ENCODE data around the gene CERS6. TPM values are rescaled to one million over a fixed set of nuclear protein-coding genes. Genes with fewer than 3 reads are reported as not detected.

Gene CERS6
- total and polyA plus RNA-seq, 2 experiments from 2014 or later: 8.3 to 16.0 TPM

GRCh38 chr2:168666339-168666738 is 210.3 kb downstream of the CERS6 start:
- no peak overlapping the region for H3K9ac ChIP-seq
- H3K9me3 ChIP-seq (ENCODE audit: low read depth): no peaks in the 10 kb centered on the region
- H2AFZ ChIP-seq: no peak overlapping the region
- H3K4me2 ChIP-seq (ENCODE audit: unreplicated experiment): no peak overlapping the region
- in situ Hi-C loops (cut with MboI): no loop called here
- H3K27ac ChIP-seq: no peak overlapping the region
- H3K79me2 ChIP-seq (ENCODE audit: insufficient read depth): no peaks in the 10 kb centered on the region
- no peaks in the 10 kb centered on the region for H3K27me3 ChIP-seq (replicated peaks; ENCODE audit: insufficient read depth)
- no peak overlapping the region for H3K4me3 ChIP-seq
- TF ChIP-seq EZH2phosphoT487 (IDR thresholded peaks at IDR 0.05; ENCODE audit: insufficient read depth, low read depth): no peak
- TF ChIP-seq EZH2 (IDR thresholded peaks at IDR 0.05; ENCODE audit: insufficient read depth, poor library complexity, severe bottlenecking): no peak
- H3F3A ChIP-seq (ENCODE audit: insufficient read depth): no peaks in the 10 kb centered on the region
- peaks cover 6% of the 10 kb centered on the region; the same call in 1 of the 2 replicates for H3K4me1 ChIP-seq (ENCODE audit: insufficient read depth)
- DNase-seq: peak; percentile 49
- H3K9me2 ChIP-seq (ENCODE audit: insufficient read depth): no peaks in the 10 kb centered on the region
- no peaks in the 10 kb centered on the region for H4K20me1 ChIP-seq (ENCODE audit: insufficient read depth)
- H3K36me3 ChIP-seq (ENCODE audit: low read depth): no peaks in the 10 kb centered on the region
- WGBS, 2 experiments (ENCODE audit: low coverage in 1 of 2, low lambda C conversion rate in 2 of 2, missing lambda C conversion rate in 2 of 2): 54 to 58% methylated on average over 1 of the region's 1 CpG

- in situ Hi-C loops (cut with MboI): no loop called here
- TF ChIP-seq EZH2phosphoT487 (IDR thresholded peaks at IDR 0.05; ENCODE audit: insufficient read depth, low read depth) (no peak), EZH2 (IDR thresholded peaks at IDR 0.05; ENCODE audit: insufficient read depth, poor library complexity, severe bottlenecking) (no peak)
- H2AFZ ChIP-seq: no peak overlapping the region
- no peaks in the 10 kb centered on the region for H3K27me3 ChIP-seq (replicated peaks; ENCODE audit: insufficient read depth)
- no peaks in the 10 kb centered on the region for H3K9me3 ChIP-seq (ENCODE audit: low read depth)
- H3K36me3 ChIP-seq (ENCODE audit: low read depth): no peaks in the 10 kb centered on the region
- WGBS, 2 experiments (ENCODE audit: low coverage in 1 of 2, low lambda C conversion rate in 2 of 2, missing lambda C conversion rate in 2 of 2): 97 to 98% methylated on average over 3 of the region's 3 CpGs
- H3K79me2 ChIP-seq (ENCODE audit: insufficient read depth): no peaks in the 10 kb centered on the region
- no peak overlapping the region for H3K4me2 ChIP-seq (ENCODE audit: unreplicated experiment)
- H3F3A ChIP-seq (ENCODE audit: insufficient read depth): no peaks in the 10 kb centered on the region
- no peak for DNase-seq
- no peaks in the 10 kb centered on the region for H4K20me1 ChIP-seq (ENCODE audit: insufficient read depth)
- peaks cover 8% of the 10 kb centered on the region; the same call in 1 of the 2 replicates for H3K4me1 ChIP-seq (ENCODE audit: insufficient read depth)
- H3K27ac ChIP-seq: no peak overlapping the region
- no peak overlapping the region for H3K4me3 ChIP-seq
- no peak overlapping the region for H3K9ac ChIP-seq
- no peaks in the 10 kb centered on the region for H3K9me2 ChIP-seq (ENCODE audit: insufficient read depth)
These were observed 211.1 kb downstream of the CERS6 start for GRCh38 chr2:168667156-168667555.

- in situ Hi-C loops (cut with MboI): no loop called here
- Histone ChIP-seq H4K20me1 (ENCODE audit: insufficient read depth) (no peaks in the 10 kb centered on the region), H3K79me2 (ENCODE audit: insufficient read depth) (no peaks in the 10 kb centered on the region), H3K27me3 (replicated peaks; ENCODE audit: insufficient read depth) (no peaks in the 10 kb centered on the region), H3K4me2 (ENCODE audit: unreplicated experiment) (no peak overlapping the region), H2AFZ (no peak overlapping the region), H3K9me3 (ENCODE audit: low read depth) (no peaks in the 10 kb centered on the region), H3K36me3 (ENCODE audit: low read depth) (no peaks in the 10 kb centered on the region), H3K9ac (no peak overlapping the region), H3K9me2 (ENCODE audit: insufficient read depth) (no peaks in the 10 kb centered on the region), H3K4me3 (no peak overlapping the region), H3K4me1 (ENCODE audit: insufficient read depth) (peaks cover 9% of the 10 kb centered on the region; the same call in 1 of the 2 replicates), H3K27ac (no peak overlapping the region), H3F3A (ENCODE audit: insufficient read depth) (no peaks in the 10 kb centered on the region)
- TF ChIP-seq EZH2phosphoT487 (IDR thresholded peaks at IDR 0.05; ENCODE audit: insufficient read depth, low read depth) (no peak), EZH2 (IDR thresholded peaks at IDR 0.05; ENCODE audit: insufficient read depth, poor library complexity, severe bottlenecking) (no peak)
- peak; percentile 32 for DNase-seq
These were observed 213.1 kb downstream of the CERS6 start for GRCh38 chr2:168669151-168669550.

GRCh38 chr2:168670478-168670877 is 214.4 kb downstream of the CERS6 start:
- Histone ChIP-seq H3K9me2 (ENCODE audit: insufficient read depth) (no peaks in the 10 kb centered on the region), H3K4me1 (ENCODE audit: insufficient read depth) (peaks cover 9% of the 10 kb centered on the region; the same call in 1 of the 2 replicates), H3K4me3 (no peak overlapping the region), H3K9ac (no peak overlapping the region), H3K79me2 (ENCODE audit: insufficient read depth) (no peaks in the 10 kb centered on the region), H3K27ac (no peak overlapping the region), H3F3A (ENCODE audit: insufficient read depth) (no peaks in the 10 kb centered on the region), H3K27me3 (replicated peaks; ENCODE audit: insufficient read depth) (no peaks in the 10 kb centered on the region), H4K20me1 (ENCODE audit: insufficient read depth) (no peaks in the 10 kb centered on the region), H3K36me3 (ENCODE audit: low read depth) (no peaks in the 10 kb centered on the region), H3K9me3 (ENCODE audit: low read depth) (no peaks in the 10 kb centered on the region), H2AFZ (no peak overlapping the region), H3K4me2 (ENCODE audit: unreplicated experiment) (no peak overlapping the region)
- TF ChIP-seq EZH2phosphoT487 (IDR thresholded peaks at IDR 0.05; ENCODE audit: insufficient read depth, low read depth) (no peak), EZH2 (IDR thresholded peaks at IDR 0.05; ENCODE audit: insufficient read depth, poor library complexity, severe bottlenecking) (no peak)
- DNase-seq: no peak
- in situ Hi-C loops (cut with MboI): no loop called here
- 97 to 100% methylated on average over 1 of the region's 1 CpG for WGBS, 2 experiments (ENCODE audit: low coverage in 1 of 2, low lambda C conversion rate in 2 of 2, missing lambda C conversion rate in 2 of 2)

- Histone ChIP-seq H3K27ac (no peak overlapping the region), H3K9ac (no peak overlapping the region), H2AFZ (no peak overlapping the region), H3K9me3 (ENCODE audit: low read depth) (no peaks in the 10 kb centered on the region), H3K4me1 (ENCODE audit: insufficient read depth) (0 out of 2 replicates have a peak, but pooled peaks cover 3% of the 10 kb centered on the region), H3K79me2 (ENCODE audit: insufficient read depth) (no peaks in the 10 kb centered on the region), H3K27me3 (replicated peaks; ENCODE audit: insufficient read depth) (no peaks in the 10 kb centered on the region), H3K4me3 (no peak overlapping the region), H3K36me3 (ENCODE audit: low read depth) (no peaks in the 10 kb centered on the region), H3F3A (ENCODE audit: insufficient read depth) (no peaks in the 10 kb centered on the region), H3K9me2 (ENCODE audit: insufficient read depth) (no peaks in the 10 kb centered on the region), H3K4me2 (ENCODE audit: unreplicated experiment) (no peak overlapping the region), H4K20me1 (ENCODE audit: insufficient read depth) (no peaks in the 10 kb centered on the region)
- DNase-seq: peak; percentile 43
- whole genome bisulfite sequencing, 2 experiments (ENCODE audit: low coverage in 1 of 2, low lambda C conversion rate in 2 of 2, missing lambda C conversion rate in 2 of 2): 67 to 78% methylated on average over 2 of the region's 2 CpGs
- no peak for TF ChIP-seq EZH2phosphoT487 (IDR thresholded peaks at IDR 0.05; ENCODE audit: insufficient read depth, low read depth)
- no peak for TF ChIP-seq EZH2 (IDR thresholded peaks at IDR 0.05; ENCODE audit: insufficient read depth, poor library complexity, severe bottlenecking)
- in situ Hi-C loops (cut with MboI): no loop called here
These were observed 215.9 kb downstream of the CERS6 start for GRCh38 chr2:168671932-168672331.
